ENCODE data around the gene AKAP8.
"Not testable (repeated sequence)": the region's sequence is repeated elsewhere in the genome, so short reads cannot be mapped to it uniquely, and the experiment has no call there.

Gene AKAP8

GRCh38 chr19:15403151-15403531 is 23.6 kb upstream of the AKAP8 start:
- DNase-seq, result no peak

- no peak for DNase-seq
These were observed 23.0 kb upstream of the AKAP8 start for GRCh38 chr19:15402411-15403150.

- DNase-seq, result no peak
These were observed 21.8 kb upstream of the AKAP8 start for GRCh38 chr19:15401397-15401710.

- no peak for DNase-seq
These were observed 21.2 kb upstream of the AKAP8 start for GRCh38 chr19:15400521-15401396.

- DNase-seq, result no peak
These were observed 20.0 kb upstream of the AKAP8 start for GRCh38 chr19:15399635-15400034.

GRCh38 chr19:15399234-15399515 is 19.6 kb upstream of the AKAP8 start:
- no peak for DNase-seq

GRCh38 chr19:15398501-15399233 is 19.1 kb upstream of the AKAP8 start:
- no peak for DNase-seq

- no peak for DNase-seq
These were observed 18.2 kb upstream of the AKAP8 start for GRCh38 chr19:15397782-15398181.

- no peak for DNase-seq
These were observed 17.6 kb upstream of the AKAP8 start for GRCh38 chr19:15397236-15397635.

- DNase-seq, result no peak
These were observed 16.8 kb upstream of the AKAP8 start for GRCh38 chr19:15396436-15396835.

GRCh38 chr19:15395251-15395650 is 15.7 kb upstream of the AKAP8 start:
- not testable (repeated sequence) for DNase-seq

- no peak for DNase-seq
These were observed 14.8 kb upstream of the AKAP8 start for GRCh38 chr19:15394426-15394825.

- no peak for DNase-seq
These were observed 14.4 kb upstream of the AKAP8 start for GRCh38 chr19:15393963-15394362.

- DNase-seq, result no peak
These were observed 11.2 kb upstream of the AKAP8 start for GRCh38 chr19:15390814-15391213.

GRCh38 chr19:15381864-15382263 is 2.3 kb upstream of the AKAP8 start:
- DNase-seq, result no peak

GRCh38 chr19:15381429-15381828 is 1.8 kb upstream of the AKAP8 start:
- DNase-seq, result no peak

GRCh38 chr19:15379999-15380647 is 536 bp upstream of the AKAP8 start:
- peak; percentile 33 to 45 for DNase-seq

- peak; percentile 29 to 43 for DNase-seq
These were observed 979 bp downstream of the AKAP8 start for GRCh38 chr19:15378534-15379082.

- no peak for DNase-seq
These were observed 4.7 kb downstream of the AKAP8 start for GRCh38 chr19:15374796-15375440.

GRCh38 chr19:15374105-15374651 is 5.4 kb downstream of the AKAP8 start:
- DNase-seq, result no peak

- no peak for DNase-seq
These were observed 5.9 kb downstream of the AKAP8 start for GRCh38 chr19:15373644-15374043.

- DNase-seq, result no peak
These were observed 6.7 kb downstream of the AKAP8 start for GRCh38 chr19:15372891-15373301.

All from stimulated activated CD4-positive, alpha-beta T cell treated with anti-CD3 and anti-CD28 coated beads, Interleukin-2, amount 100 ng/mL, for 48 hours (primary cell).